Body of pancreas (tissue), 4 donors: ENCODE results near the gene DUSP8. TPM values are rescaled to one million over a fixed set of nuclear protein-coding genes. Genes with fewer than 3 reads are reported as not detected.

Source experiments
- ATAC-seq: fragments of 150-250 bp; one replicate; pipeline ENCODE4 v1.9.1; 2016
- DNase-seq, 4 donors: peaks; one replicate each; pipeline ENCODE4 v3.0.0-alpha.2; 2019
- H3K27ac ChIP-seq, 4 donors: fragments of 200-600 bp; sonication (generic); 1 replicate in 3 of 4; 2 replicates in 1 of 4; pipeline versions ENCODE4 v1.5.1 to v1.6.1; 2016 to 2019; ENCODE audit warnings: mild to moderate bottlenecking in 1 of 4, mixed read lengths in 1 of 4, moderate library complexity in 1 of 4
- H3K27me3 ChIP-seq, 2 donors: fragments of 200-600 bp; sonication (generic); one replicate each; pipeline ENCODE4 v1.6.0; 2016; ENCODE audit warnings: mild to moderate bottlenecking in 1 of 2
- H3K36me3 ChIP-seq, 2 donors: fragments of 200-600 bp; sonication (generic); replicated peaks in 1 of 2; 2 replicates each; pipeline ENCODE4 v1.5.1; 2016; ENCODE audit warnings: low read depth in 2 of 2; ENCODE audit not compliant: insufficient read depth in 1 of 2
- H3K4me1 ChIP-seq: fragments of 200-600 bp; sonication (generic); one replicate; pipeline ENCODE4 v1.6.0; 2016
- H3K4me3 ChIP-seq, 2 donors: fragments of 200-600 bp; sonication (generic); 1 replicate in 1 of 2; 2 replicates in 1 of 2; pipeline ENCODE4 v1.5.1; 2016 to 2019
- H3K9me3 ChIP-seq, 3 donors: fragments of 200-600 bp; sonication (generic); 1 replicate in 2 of 3; 2 replicates in 1 of 3; pipeline ENCODE4 v1.5.1; 2016
- CTCF ChIP-seq, 7 experiments: fragments of 450-650 bp in 4 of 7; fragments of 200-600 bp in 3 of 7; sonication (generic) in 3 of 7; IDR thresholded peaks; one replicate each; pipeline ENCODE4 v1.5.1; 2016 to 2019; ENCODE audit warnings: antibody characterized with exemption in 7 of 7
- POLR2A ChIP-seq, 3 donors: fragments of 450-650 bp; IDR thresholded peaks; one replicate each; pipeline ENCODE4 v1.6.1; 2016; ENCODE audit warnings: antibody characterized with exemption in 3 of 3, mild to moderate bottlenecking in 2 of 3
- WGBS, 2 donors: methylation state at CpG; one replicate each; pipeline ENCODE4 v1.1.5; 2017; 5-methylcytosine and 5-hydroxymethylcytosine counted together
- intact Hi-C: fragments of 100-400 bp; cut with DNase I; formaldehyde crosslinking; loops from one replicate; pipeline ENCODE4 v1.15.1; 2023
- total RNA-seq, 2 donors: library from RNA; depleted of rRNA; stranded (reverse); fragments of >200 nt; gene quantifications; one replicate each; pipeline ENCODE4 v1.1.0, GENCODE V29; 2016

The DUSP8 gene
- total RNA-seq, 2 donors from 2014 or later = 7.0 to 19.1 TPM

GRCh38 chr11:1518301-1518700 lies 53.8 kb downstream of the DUSP8 start:
- ATAC-seq = no peak
- peaks cover 15% of the 10 kb centered on the region for H3K4me1 ChIP-seq

DNA sequence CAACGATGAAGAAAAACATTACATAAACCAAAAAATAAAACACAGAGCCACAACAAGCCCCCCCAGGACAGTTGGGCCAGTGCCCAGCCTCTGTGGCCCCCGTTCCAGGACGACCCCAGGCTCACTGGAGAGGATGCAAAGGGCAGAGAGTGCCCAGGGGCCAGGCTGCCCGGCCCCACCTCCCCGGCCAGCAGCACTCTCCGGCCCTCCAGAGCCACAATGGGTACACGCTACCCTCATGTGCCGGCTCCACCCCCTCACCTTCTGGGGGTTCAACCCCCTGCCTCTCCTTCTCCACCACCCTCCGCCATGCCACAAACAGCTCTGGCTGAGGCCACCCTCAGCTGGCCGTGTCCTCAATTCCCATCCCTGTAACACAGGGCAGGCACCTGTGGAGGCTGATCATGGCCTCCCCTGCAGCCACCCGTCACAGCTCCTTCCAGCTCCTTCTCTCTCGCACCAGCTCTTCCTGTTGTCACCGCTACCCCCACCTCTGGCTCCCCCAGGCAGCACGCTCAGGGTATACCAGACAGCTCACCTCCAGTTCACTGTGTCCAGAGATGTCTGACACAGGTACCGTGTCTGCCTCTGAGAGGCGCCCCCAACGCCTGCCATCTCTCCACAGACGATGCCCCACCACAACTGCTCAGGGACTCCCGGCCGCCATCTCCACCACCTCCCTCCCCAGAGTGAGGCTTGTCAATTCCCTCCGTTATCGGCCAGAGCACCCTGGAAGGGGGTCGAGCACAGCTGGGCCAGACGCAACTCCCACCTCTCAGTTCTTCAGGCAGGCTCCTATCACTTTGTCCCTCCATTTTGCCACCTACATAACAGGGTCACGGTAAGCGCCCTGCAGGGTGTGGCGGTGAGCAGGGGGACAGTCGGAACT lies 54.7 kb downstream of the DUSP8 start:
- Histone ChIP-seq H3K9me3 (no peaks in the 10 kb centered on the region), H3K4me1 (peaks cover 15% of the 10 kb centered on the region), H3K4me3 (no peak overlapping the region), H3K27me3 (no peaks in the 10 kb centered on the region), H3K27ac (no peak overlapping the region), H3K36me3 (no peaks in the 10 kb centered on the region)
- intact Hi-C loops = loop anchor here (2.0 to 10.0 kb wide), 2 partner anchors 317 to 403 kb away; no protein-coding TSS in a partner anchor
- DNase-seq (no peak), ATAC-seq (no peak)
- 85 to 87% methylated on average over 25 to 28 of the region's 28 CpGs for WGBS, 2 donors
- TF ChIP-seq CTCF (IDR thresholded peaks at IDR 0.05) = no peak
- no peak for TF ChIP-seq POLR2A (IDR thresholded peaks at IDR 0.05)

More at GRCh38 chr11:1518301-1518700, 53.8 kb downstream of the DUSP8 start:
- DNase-seq = no peak
- H3K9me3 ChIP-seq = no peaks in the 10 kb centered on the region
- TF ChIP-seq CTCF (IDR thresholded peaks at IDR 0.05) (no peak), POLR2A (IDR thresholded peaks at IDR 0.05) (no peak)
- intact Hi-C loops = loop anchor here (10.0 kb wide), 1 partner anchor 404 kb away; no protein-coding TSS in a partner anchor
- no peak overlapping the region for H3K4me3 ChIP-seq
- 93 to 94% methylated on average over 7 to 23 of the region's 23 CpGs for WGBS, 2 donors
- H3K36me3 ChIP-seq = no peaks in the 10 kb centered on the region
- H3K27ac ChIP-seq = no peak overlapping the region
- no peaks in the 10 kb centered on the region for H3K27me3 ChIP-seq

DNA sequence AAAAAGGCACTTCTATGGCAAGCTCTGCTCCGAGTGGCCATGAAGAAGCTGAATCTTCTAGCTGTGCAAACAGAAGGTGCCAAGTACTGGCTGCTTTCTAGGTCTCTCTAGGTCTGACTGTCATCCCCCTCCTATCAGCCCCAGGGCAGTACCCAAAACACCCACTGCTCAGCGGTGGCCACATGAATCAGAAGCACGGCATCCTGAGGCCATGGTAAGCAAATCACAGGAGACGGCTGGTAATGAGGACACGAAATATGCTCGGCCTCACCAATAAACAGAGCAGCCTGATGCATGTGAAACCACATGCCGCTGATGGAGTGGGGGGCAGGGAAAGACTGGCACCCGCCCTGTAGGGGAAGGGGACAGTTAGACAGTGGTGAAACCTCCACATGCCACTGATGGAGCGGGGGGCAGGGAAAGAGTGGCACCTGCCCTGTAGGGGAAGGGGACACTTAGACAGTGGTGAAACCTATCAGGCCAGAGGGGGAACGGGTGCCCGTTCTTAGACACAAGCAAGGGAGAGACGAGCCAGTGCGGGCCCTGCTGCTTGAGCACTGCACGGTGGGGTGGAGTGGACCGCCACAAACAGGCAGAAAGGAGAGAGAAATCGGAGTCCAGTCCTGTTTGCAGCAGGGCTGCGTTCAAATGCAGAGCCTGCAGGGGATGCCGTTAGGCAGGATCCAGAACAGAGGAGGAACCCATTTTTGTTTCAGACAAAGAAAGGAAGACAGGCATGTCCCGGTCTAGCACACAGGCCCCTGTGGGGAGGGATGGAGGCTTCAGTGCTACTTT lies 55.6 kb downstream of the DUSP8 start:
- intact Hi-C loops = loop anchor here (2.0 to 10.0 kb wide), 2 partner anchors 316 to 402 kb away; no protein-coding TSS in a partner anchor
- H3K27me3 ChIP-seq = no peaks in the 10 kb centered on the region
- no peak overlapping the region for H3K27ac ChIP-seq
- no peak for TF ChIP-seq CTCF (IDR thresholded peaks at IDR 0.05)
- no peak for TF ChIP-seq POLR2A (IDR thresholded peaks at IDR 0.05)
- H3K4me3 ChIP-seq = no peak overlapping the region
- no peak for ATAC-seq
- H3K9me3 ChIP-seq = no peaks in the 10 kb centered on the region
- H3K4me1 ChIP-seq = peaks cover 15% of the 10 kb centered on the region
- no peak for DNase-seq
- 82 to 84% methylated on average over 19 of the region's 19 CpGs for WGBS, 2 donors
- H3K36me3 ChIP-seq = no peaks in the 10 kb centered on the region

DNA sequence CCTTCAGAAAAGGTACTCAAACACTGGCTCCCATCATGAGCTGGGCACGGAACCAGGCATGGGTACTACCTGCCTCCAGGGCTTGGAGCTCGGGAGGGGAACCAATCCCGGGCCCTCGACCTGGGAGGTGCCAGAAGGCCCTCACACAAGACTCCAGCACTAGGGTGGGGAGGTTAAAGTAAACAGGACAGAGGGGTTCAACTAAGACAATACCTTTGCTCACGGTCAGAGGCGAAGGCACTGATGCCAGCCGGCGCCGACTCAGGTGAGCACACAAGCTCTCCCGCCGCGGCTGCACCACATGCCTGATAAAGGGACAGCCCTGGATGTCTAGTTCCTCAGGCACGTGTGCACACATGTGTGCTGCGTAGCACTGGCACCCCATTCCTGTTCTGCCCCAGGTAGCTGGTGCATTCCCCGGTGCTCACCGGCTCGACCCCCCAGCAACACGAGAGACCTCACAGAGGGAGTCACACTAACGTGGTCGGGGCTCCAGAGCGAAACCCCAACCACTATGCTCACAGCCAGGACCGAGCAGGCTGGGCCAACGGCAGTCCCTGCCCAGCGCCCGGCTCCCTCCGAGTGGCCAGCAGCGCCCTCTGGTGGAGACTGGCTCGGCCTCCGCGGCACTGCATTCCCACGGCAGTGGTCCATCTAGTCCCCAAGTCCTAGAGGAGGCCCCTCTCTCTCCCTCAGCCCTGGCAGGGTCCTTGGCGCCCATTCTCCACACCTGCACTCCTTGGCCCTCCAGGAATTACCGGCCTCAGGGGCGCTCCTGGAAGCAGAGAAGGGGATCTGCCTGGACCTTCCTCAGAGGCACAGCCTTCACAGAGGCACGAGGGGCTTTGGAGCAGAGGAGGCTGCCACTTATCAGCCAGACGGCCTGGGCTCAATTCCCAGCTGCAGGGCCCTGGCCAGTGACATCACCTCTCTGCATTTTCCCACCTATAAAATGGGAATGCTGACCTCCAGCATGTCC lies 56.7 kb downstream of the DUSP8 start:
- H3K9me3 ChIP-seq = no peaks in the 10 kb centered on the region
- no peak overlapping the region for H3K4me3 ChIP-seq
- DNase-seq (peak; percentile 79 to 87 (median 85)), ATAC-seq (peak; percentile 88)
- no peaks in the 10 kb centered on the region for H3K36me3 ChIP-seq
- 14 to 20% methylated on average over 2 to 32 of the region's 36 CpGs for WGBS, 2 donors
- H3K4me1 ChIP-seq = peaks cover 15% of the 10 kb centered on the region
- no peaks in the 10 kb centered on the region for H3K27me3 ChIP-seq
- H3K27ac ChIP-seq = no peak overlapping the region
- TF ChIP-seq POLR2A (IDR thresholded peaks at IDR 0.05) (no peak), CTCF (IDR thresholded peaks at IDR 0.05) (peak; percentile 91 to 96 (median 94))
- intact Hi-C loops = loop anchor here (2.0 to 10.0 kb wide), 2 partner anchors 315 to 401 kb away; no protein-coding TSS in a partner anchor
